Activated T-helper 17 cell treated with anti-CD3 and anti-CD28 coated beads, Interleukin-2, amount 50 U/mL, for 72 hours (primary cell): ENCODE data around the gene ZSWIM1. TPM values are rescaled to one million over a fixed set of nuclear protein-coding genes. Genes with fewer than 3 reads are reported as not detected.
"Not testable (repeated sequence)": the region's sequence is repeated elsewhere in the genome, so short reads cannot be mapped to it uniquely, and the experiment has no call there.

ENCODE experiments used
- ATAC-seq: fragments of 150-1000 bp; cut with Tn5 transposase; replicated peaks from 2 replicates; pipeline ENCODE4 v1.10.0; 2021; ENCODE audit warnings: mild to moderate bottlenecking, moderate library complexity
- H3K27ac Mint-ChIP-seq: one replicate; pipeline ENCODE4 v1.8.0; 2022; ENCODE audit warnings: mixed read lengths
- H3K27me3 Mint-ChIP-seq: one replicate; pipeline ENCODE4 v1.8.0; 2022; ENCODE audit warnings: mixed read lengths
- H3K36me3 Mint-ChIP-seq: one replicate; pipeline ENCODE4 v1.8.0; 2022; ENCODE audit warnings: low read depth, mild to moderate bottlenecking, mixed read lengths
- H3K4me1 Mint-ChIP-seq: one replicate; pipeline ENCODE4 v1.8.0; 2022; ENCODE audit warnings: mixed read lengths
- H3K4me3 Mint-ChIP-seq: one replicate; pipeline ENCODE4 v1.8.0; 2022; ENCODE audit warnings: mild to moderate bottlenecking, mixed read lengths
- H3K9me3 Mint-ChIP-seq: one replicate; pipeline ENCODE4 v1.8.0; 2022; ENCODE audit warnings: mixed read lengths
- total RNA-seq, 2 donors: library from RNA; stranded (reverse); gene quantifications; one replicate each; pipeline ENCODE4 v1.2.3, GENCODE V29; 2022

Gene ZSWIM1
- total RNA-seq, 2 donors from 2014 or later, result 7.8 to 16.0 TPM

- no peak for ATAC-seq
- Mint-ChIP-seq H3K4me1 (no peaks in the 10 kb centered on the region), H3K27ac (no peak overlapping the region)
These were observed 14.6 kb upstream of the ZSWIM1 start for GRCh38 chr20:45866454-45866853.

GRCh38 chr20:45867136-45867818 is 13.8 kb upstream of the ZSWIM1 start:
- H3K27ac Mint-ChIP-seq, result no peak overlapping the region
- no peak for ATAC-seq
- no peak overlapping the region for H3K4me3 Mint-ChIP-seq
- H3K27me3 Mint-ChIP-seq, result no peaks in the 10 kb centered on the region
- H3K36me3 Mint-ChIP-seq, result peaks cover 3% of the 10 kb centered on the region
- H3K4me1 Mint-ChIP-seq, result no peaks in the 10 kb centered on the region
- H3K9me3 Mint-ChIP-seq, result no peaks in the 10 kb centered on the region

More at GRCh38 chr20:45866454-45866853, 14.6 kb upstream of the ZSWIM1 start:
- Mint-ChIP-seq H3K4me3 (no peak overlapping the region), H3K27me3 (no peaks in the 10 kb centered on the region), H3K36me3 (no peaks in the 10 kb centered on the region), H3K9me3 (no peaks in the 10 kb centered on the region)

GRCh38 chr20:45867819-45868176 is 13.2 kb upstream of the ZSWIM1 start:
- peaks cover 6% of the 10 kb centered on the region for H3K36me3 Mint-ChIP-seq
- no peaks in the 10 kb centered on the region for H3K9me3 Mint-ChIP-seq
- no peak for ATAC-seq
- H3K4me1 Mint-ChIP-seq, result no peaks in the 10 kb centered on the region
- H3K27ac Mint-ChIP-seq, result no peak overlapping the region
- H3K4me3 Mint-ChIP-seq, result no peak overlapping the region
- H3K27me3 Mint-ChIP-seq, result no peaks in the 10 kb centered on the region

- no peak overlapping the region for H3K4me3 Mint-ChIP-seq
- H3K27me3 Mint-ChIP-seq, result no peaks in the 10 kb centered on the region
- no peaks in the 10 kb centered on the region for H3K4me1 Mint-ChIP-seq
- no peak for ATAC-seq
- no peaks in the 10 kb centered on the region for H3K9me3 Mint-ChIP-seq
- no peak overlapping the region for H3K27ac Mint-ChIP-seq
- peaks cover 12% of the 10 kb centered on the region for H3K36me3 Mint-ChIP-seq
These were observed 8.4 kb upstream of the ZSWIM1 start for GRCh38 chr20:45872626-45873025.

- ATAC-seq, result no peak
- no peaks in the 10 kb centered on the region for H3K27me3 Mint-ChIP-seq
- H3K36me3 Mint-ChIP-seq, result peaks cover 12% of the 10 kb centered on the region
- no peak overlapping the region for H3K4me3 Mint-ChIP-seq
- H3K4me1 Mint-ChIP-seq, result no peaks in the 10 kb centered on the region
- no peak overlapping the region for H3K27ac Mint-ChIP-seq
- no peaks in the 10 kb centered on the region for H3K9me3 Mint-ChIP-seq
These were observed 7.5 kb upstream of the ZSWIM1 start for GRCh38 chr20:45873409-45874103.

GRCh38 chr20:45874104-45874481 is 6.9 kb upstream of the ZSWIM1 start:
- H3K27ac Mint-ChIP-seq, H3K4me1 Mint-ChIP-seq, ATAC-seq, H3K4me3 Mint-ChIP-seq, H3K27me3 Mint-ChIP-seq, H3K9me3 Mint-ChIP-seq: not testable (repeated sequence)
- H3K36me3 Mint-ChIP-seq, result peaks cover 12% of the 10 kb centered on the region

- Mint-ChIP-seq H3K27me3 (no peaks in the 10 kb centered on the region), H3K9me3 (no peaks in the 10 kb centered on the region), H3K36me3 (peaks cover 12% of the 10 kb centered on the region), H3K4me1 (no peaks in the 10 kb centered on the region), H3K4me3 (no peak overlapping the region), H3K27ac (no peak overlapping the region)
- ATAC-seq, result no peak
These were observed 6.5 kb upstream of the ZSWIM1 start for GRCh38 chr20:45874576-45874975.

GRCh38 chr20:45878076-45878761 is 2.8 kb upstream of the ZSWIM1 start:
- Mint-ChIP-seq H3K27ac (no peak overlapping the region), H3K36me3 (peaks cover 24% of the 10 kb centered on the region), H3K27me3 (no peaks in the 10 kb centered on the region), H3K9me3 (no peaks in the 10 kb centered on the region), H3K4me3 (no peak overlapping the region), H3K4me1 (peaks cover 20% of the 10 kb centered on the region)
- no peak for ATAC-seq

GRCh38 chr20:45882469-45883099 is 1.6 kb downstream of the ZSWIM1 start:
- H3K36me3 Mint-ChIP-seq, result peaks cover 29% of the 10 kb centered on the region
- peak overlapping the region; percentile 86 for H3K4me3 Mint-ChIP-seq
- H3K27ac Mint-ChIP-seq, result peak overlapping the region; percentile 87
- H3K9me3 Mint-ChIP-seq, result no peaks in the 10 kb centered on the region
- no peaks in the 10 kb centered on the region for H3K27me3 Mint-ChIP-seq
- H3K4me1 Mint-ChIP-seq, result peaks cover 28% of the 10 kb centered on the region
- no peak for ATAC-seq

- Mint-ChIP-seq H3K4me3 (peak overlapping the region; percentile 86), H3K27me3 (no peaks in the 10 kb centered on the region), H3K4me1 (peaks cover 28% of the 10 kb centered on the region), H3K36me3 (peaks cover 29% of the 10 kb centered on the region), H3K9me3 (no peaks in the 10 kb centered on the region), H3K27ac (no peak overlapping the region)
- no peak for ATAC-seq
These were observed 2.1 kb downstream of the ZSWIM1 start for GRCh38 chr20:45883100-45883469.

- Mint-ChIP-seq H3K27me3 (no peaks in the 10 kb centered on the region), H3K36me3 (peaks cover 29% of the 10 kb centered on the region), H3K27ac (no peak overlapping the region), H3K4me1 (peaks cover 18% of the 10 kb centered on the region), H3K4me3 (no peak overlapping the region), H3K9me3 (no peaks in the 10 kb centered on the region)
- no peak for ATAC-seq
These were observed 5.7 kb downstream of the ZSWIM1 start for GRCh38 chr20:45886590-45887345.

GRCh38 chr20:45887346-45887715 is 6.3 kb downstream of the ZSWIM1 start, which contains the start of gene SPATA25:
Gene SPATA25, minus strand, starts transcription at chr20:45887622. Its CDS starts 32 bp downstream, at chr20:45887590.
- Mint-ChIP-seq H3K27ac (no peak within 1 kb of the TSS), H3K4me3 (no peak within 1 kb of the TSS), H3K27me3 (no peaks in the 10 kb centered on the region), H3K9me3 (no peaks in the 10 kb centered on the region), H3K36me3 (peaks cover 30% of the 10 kb centered on the region), H3K4me1 (peaks cover 17% of the 10 kb centered on the region)
- no peak for ATAC-seq

GRCh38 chr20:45888681-45889080 is 7.7 kb downstream of the ZSWIM1 start:
- Mint-ChIP-seq H3K9me3 (no peaks in the 10 kb centered on the region), H3K27ac (no peak overlapping the region)
- ATAC-seq, result no peak

More at GRCh38 chr20:45888681-45889080, 7.7 kb downstream of the ZSWIM1 start:
- Mint-ChIP-seq H3K4me3 (no peak overlapping the region), H3K27me3 (no peaks in the 10 kb centered on the region), H3K4me1 (peaks cover 14% of the 10 kb centered on the region), H3K36me3 (peaks cover 30% of the 10 kb centered on the region)
